ENCODE data around the gene TCEAL4. TPM values are rescaled to one million over a fixed set of nuclear protein-coding genes. Genes with fewer than 3 reads are reported as not detected.
A peak's percentile ranks its signal among the peaks of the same experiment; 100 is the strongest.

Gene TCEAL4
- total and polyA plus RNA-seq, 4 donors = 97.2 to 1,452 (median 611) TPM

DNA sequence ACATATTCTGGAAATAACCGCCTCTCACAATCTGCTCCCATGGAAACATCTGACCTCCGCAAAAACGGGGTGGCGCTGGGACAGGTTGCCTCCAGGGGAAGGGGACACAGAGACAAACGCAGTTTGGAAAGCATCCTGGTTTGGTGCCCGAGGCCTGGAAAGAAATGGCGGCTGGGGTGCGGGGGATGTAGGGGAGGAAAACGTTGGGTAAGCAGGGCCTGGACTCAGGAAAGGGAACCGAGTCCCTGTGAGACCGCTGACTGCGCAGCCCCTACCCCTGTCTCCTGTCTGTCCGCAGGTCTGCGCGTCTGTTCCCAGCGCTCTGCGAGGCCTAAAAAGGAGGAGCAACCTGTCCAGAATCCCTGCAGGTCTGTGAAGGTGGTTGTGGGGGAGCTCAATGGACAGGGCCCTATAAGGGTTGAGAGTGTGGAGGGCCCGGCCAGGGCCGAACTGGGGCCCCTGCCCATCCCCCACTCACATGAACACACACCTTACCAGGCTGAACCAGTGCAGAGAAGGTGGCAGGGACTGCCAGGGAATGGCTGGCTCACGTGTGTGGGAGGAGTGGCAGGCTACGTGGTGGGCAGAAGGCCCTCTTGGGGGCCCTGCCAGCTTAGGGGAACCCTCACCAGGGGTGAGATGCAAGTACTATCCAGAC lies 23.1 kb downstream of the TCEAL4 start:
- intact Hi-C loops (cut with DNase I) = no loop called here
- Histone ChIP-seq H3K27ac (ENCODE audit: low read depth in 1 of 2, low read length in 2 of 2) (peak overlapping the region; percentile 36 to 90), H3K4me3 (ENCODE audit: low read length in 2 of 2) (peak overlapping the region; percentile 36 to 51), H3K27me3 (ENCODE audit: control insufficient read depth in 1 of 2, insufficient read depth in 2 of 2, low read length in 1 of 2) (no peaks in the 10 kb centered on the region), H3K4me1 (ENCODE audit: control insufficient read depth in 1 of 2, insufficient read depth in 2 of 2, low read length in 2 of 2) (no peaks in the 10 kb centered on the region), H3K36me3 (ENCODE audit: control insufficient read depth in 1 of 2, insufficient read depth in 2 of 2, low read length in 1 of 2) (no peaks in the 10 kb centered on the region), H3K9me3 (ENCODE audit: control insufficient read depth, low read length) (no peaks in the 10 kb centered on the region)
- DNase-seq (peak in 1 of 2 donors; percentile 58), ATAC-seq (ENCODE audit: low FRiP score) (peak; percentile 56)
- 4 to 13% methylated on average over 21 of the region's 21 CpGs for WGBS, 2 donors

DNA sequence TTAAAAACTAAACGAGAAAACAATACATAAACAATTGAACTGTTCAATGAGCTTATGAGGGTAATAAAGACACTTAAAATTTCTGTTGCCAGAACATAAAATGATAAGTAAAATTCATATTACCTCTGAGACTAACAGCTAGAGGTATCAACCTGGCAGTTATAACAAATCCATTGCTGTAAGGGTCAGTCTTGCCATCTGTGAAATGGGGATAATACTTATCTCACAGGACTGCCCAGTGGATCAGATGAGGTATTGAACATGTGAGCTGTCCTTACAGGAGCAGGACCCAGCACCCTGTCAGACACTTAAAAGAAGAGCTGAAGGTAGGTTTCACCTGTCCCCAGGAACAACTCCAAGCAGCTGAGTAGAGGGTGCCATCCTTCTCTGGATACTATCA lies 25.0 kb downstream of the TCEAL4 start:
- Histone ChIP-seq H3K27me3 (ENCODE audit: control insufficient read depth in 1 of 2, insufficient read depth in 2 of 2, low read length in 1 of 2) (no peaks in the 10 kb centered on the region), H3K4me1 (ENCODE audit: control insufficient read depth in 1 of 2, insufficient read depth in 2 of 2, low read length in 2 of 2) (no peaks in the 10 kb centered on the region), H3K4me3 (ENCODE audit: low read length in 2 of 2) (no peak overlapping the region), H3K9me3 (ENCODE audit: control insufficient read depth, low read length) (no peaks in the 10 kb centered on the region), H3K27ac (ENCODE audit: low read depth in 1 of 2, low read length in 2 of 2) (peak overlapping the region in 1 of 2 donors; percentile 36), H3K36me3 (ENCODE audit: control insufficient read depth in 1 of 2, insufficient read depth in 2 of 2, low read length in 1 of 2) (no peaks in the 10 kb centered on the region)
- 58 to 80% methylated on average over 1 of the region's 1 CpG for WGBS, 2 donors
- intact Hi-C loops (cut with DNase I) = no loop called here
- DNase-seq (no peak), ATAC-seq (ENCODE audit: low FRiP score) (no peak)

DNA sequence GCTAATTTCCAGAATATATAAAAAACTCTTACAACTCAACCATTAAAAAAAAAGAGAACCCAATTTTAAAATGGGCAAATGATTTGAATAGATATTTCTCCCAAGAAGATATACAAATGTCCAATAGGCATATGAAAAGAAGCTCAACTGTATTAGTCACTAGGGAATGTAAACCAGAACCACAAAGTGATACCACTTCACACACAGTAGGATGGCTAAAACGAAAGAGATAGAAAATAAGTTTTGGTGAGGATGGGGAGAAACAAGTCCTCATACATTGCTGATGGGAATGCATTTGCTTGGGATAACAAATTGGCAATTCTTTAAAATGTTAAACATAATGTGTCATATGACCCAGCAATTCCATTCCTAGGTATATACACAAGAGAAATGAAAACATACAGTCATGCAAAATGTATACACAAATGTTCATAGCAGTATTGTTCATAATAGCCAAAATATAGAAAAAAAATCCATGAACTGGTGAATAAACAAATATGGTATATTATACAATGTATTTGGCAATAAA lies 28.1 kb downstream of the TCEAL4 start:
- no peak overlapping the region for H3K4me3 ChIP-seq (ENCODE audit: low read length in 2 of 2)
- ATAC-seq (ENCODE audit: low FRiP score) (no peak), DNase-seq (no peak)
- H3K9me3 ChIP-seq (ENCODE audit: control insufficient read depth, low read length) = no peaks in the 10 kb centered on the region
- WGBS, 2 donors = 51 to 80% methylated on average over 1 of the region's 1 CpG
- no peaks in the 10 kb centered on the region for H3K27me3 ChIP-seq (ENCODE audit: control insufficient read depth in 1 of 2, insufficient read depth in 2 of 2, low read length in 1 of 2)
- H3K27ac ChIP-seq (ENCODE audit: low read depth in 1 of 2, low read length in 2 of 2) = no peak overlapping the region
- H3K36me3 ChIP-seq (ENCODE audit: control insufficient read depth in 1 of 2, insufficient read depth in 2 of 2, low read length in 1 of 2) = no peaks in the 10 kb centered on the region
- no peaks in the 10 kb centered on the region for H3K4me1 ChIP-seq (ENCODE audit: control insufficient read depth in 1 of 2, insufficient read depth in 2 of 2, low read length in 2 of 2)
- intact Hi-C loops (cut with DNase I) = no loop called here

DNA sequence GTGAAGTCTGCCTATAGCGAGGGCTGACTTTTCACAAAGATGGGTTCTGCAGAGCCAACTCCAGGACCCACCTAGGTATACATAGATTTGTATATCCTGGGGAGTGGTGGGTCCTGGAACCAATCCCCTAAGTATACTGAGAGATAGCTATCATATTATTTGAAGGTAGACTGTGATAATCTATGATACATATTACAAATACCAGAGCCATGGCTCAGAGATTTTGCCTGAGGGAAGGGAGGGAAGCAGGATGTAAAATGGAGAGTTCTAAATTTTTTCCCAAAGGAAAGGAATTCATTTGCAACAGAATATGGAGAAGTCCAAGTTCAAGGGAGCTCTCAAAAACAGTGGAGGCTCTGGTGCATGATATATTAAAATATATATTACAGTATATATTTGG lies 29.7 kb downstream of the TCEAL4 start:
- WGBS, 2 donors = 79 to 96% methylated on average over 1 of the region's 1 CpG
- no peak for DNase-seq
- ATAC-seq (ENCODE audit: low FRiP score) = no peak
- H3K9me3 ChIP-seq (ENCODE audit: control insufficient read depth, low read length) = no peaks in the 10 kb centered on the region
- H3K27me3 ChIP-seq (ENCODE audit: control insufficient read depth in 1 of 2, insufficient read depth in 2 of 2, low read length in 1 of 2) = no peaks in the 10 kb centered on the region
- H3K36me3 ChIP-seq (ENCODE audit: control insufficient read depth in 1 of 2, insufficient read depth in 2 of 2, low read length in 1 of 2) = no peaks in the 10 kb centered on the region
- H3K4me3 ChIP-seq (ENCODE audit: low read length in 2 of 2) = no peak overlapping the region
- no peaks in the 10 kb centered on the region for H3K4me1 ChIP-seq (ENCODE audit: control insufficient read depth in 1 of 2, insufficient read depth in 2 of 2, low read length in 2 of 2)
- no peak overlapping the region for H3K27ac ChIP-seq (ENCODE audit: low read depth in 1 of 2, low read length in 2 of 2)
- intact Hi-C loops (cut with DNase I) = no loop called here

DNA sequence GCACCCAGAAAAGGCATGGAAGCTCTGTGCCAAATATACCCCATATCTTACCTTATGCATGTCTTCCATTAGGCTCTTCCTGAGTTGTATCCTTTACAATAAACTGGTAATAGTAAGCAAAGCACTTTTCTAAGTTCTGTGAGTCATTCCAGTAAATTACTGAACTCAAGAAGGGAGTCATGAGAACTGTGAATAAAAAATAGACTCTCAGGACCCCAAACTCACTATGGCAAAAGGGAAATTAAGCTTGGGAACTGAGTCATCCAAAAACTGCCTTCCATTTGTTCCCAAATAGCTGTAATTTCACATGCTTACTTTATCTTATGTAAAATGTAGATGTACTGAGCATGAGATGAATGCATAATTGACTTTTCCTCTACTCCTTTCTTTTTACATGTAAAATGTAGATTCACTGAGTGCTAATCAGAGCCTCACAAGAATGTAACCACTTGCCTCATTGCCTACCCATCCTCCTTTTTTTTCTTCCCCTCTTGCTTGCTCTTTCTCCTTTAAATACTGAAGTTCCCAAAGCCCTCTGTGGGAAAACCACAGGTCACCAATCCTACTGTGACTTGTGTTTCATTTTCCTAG lies 30.6 kb downstream of the TCEAL4 start:
- ATAC-seq (ENCODE audit: low FRiP score) = no peak
- Histone ChIP-seq H3K9me3 (ENCODE audit: control insufficient read depth, low read length) (no peaks in the 10 kb centered on the region), H3K4me1 (ENCODE audit: control insufficient read depth in 1 of 2, insufficient read depth in 2 of 2, low read length in 2 of 2) (no peaks in the 10 kb centered on the region), H3K27me3 (ENCODE audit: control insufficient read depth in 1 of 2, insufficient read depth in 2 of 2, low read length in 1 of 2) (no peaks in the 10 kb centered on the region), H3K36me3 (ENCODE audit: control insufficient read depth in 1 of 2, insufficient read depth in 2 of 2, low read length in 1 of 2) (no peaks in the 10 kb centered on the region), H3K4me3 (ENCODE audit: low read length in 2 of 2) (no peak overlapping the region), H3K27ac (ENCODE audit: low read depth in 1 of 2, low read length in 2 of 2) (no peak overlapping the region)
- DNase-seq = no peak
- intact Hi-C loops (cut with DNase I) = no loop called here

DNA sequence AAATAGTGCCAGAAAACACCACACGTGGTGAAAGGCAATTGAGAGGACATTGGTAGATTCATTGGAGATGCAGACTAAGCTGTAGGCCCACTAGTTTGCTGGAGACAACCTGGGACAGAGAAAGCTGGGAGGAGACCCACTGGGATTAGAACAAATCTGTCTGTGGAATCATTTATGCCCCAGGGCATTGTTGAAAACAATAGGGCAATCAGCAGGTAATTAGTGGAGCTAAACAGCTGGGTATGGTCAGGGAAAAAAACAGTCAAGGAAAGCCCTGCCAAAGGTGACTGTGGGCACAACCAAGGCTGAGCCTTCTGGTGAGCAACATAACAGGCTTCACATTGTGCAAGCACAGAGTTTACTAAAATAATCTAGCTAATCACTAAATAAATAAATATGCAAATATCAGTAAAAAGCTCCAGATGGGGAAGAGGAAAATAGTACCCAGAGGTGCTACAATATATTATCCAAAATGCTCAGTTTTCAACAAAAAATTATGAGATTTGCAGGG lies 31.4 kb downstream of the TCEAL4 start:
- no peaks in the 10 kb centered on the region for H3K27me3 ChIP-seq (ENCODE audit: control insufficient read depth in 1 of 2, insufficient read depth in 2 of 2, low read length in 1 of 2)
- ATAC-seq (ENCODE audit: low FRiP score) = no peak
- H3K9me3 ChIP-seq (ENCODE audit: control insufficient read depth, low read length) = no peaks in the 10 kb centered on the region
- H3K4me3 ChIP-seq (ENCODE audit: low read length in 2 of 2) = no peak overlapping the region
- H3K36me3 ChIP-seq (ENCODE audit: control insufficient read depth in 1 of 2, insufficient read depth in 2 of 2, low read length in 1 of 2) = no peaks in the 10 kb centered on the region
- DNase-seq = no peak
- no peaks in the 10 kb centered on the region for H3K4me1 ChIP-seq (ENCODE audit: control insufficient read depth in 1 of 2, insufficient read depth in 2 of 2, low read length in 2 of 2)
- intact Hi-C loops (cut with DNase I) = no loop called here
- WGBS, 2 donors = 23 to 37% methylated on average over 1 of the region's 1 CpG
- H3K27ac ChIP-seq (ENCODE audit: low read depth in 1 of 2, low read length in 2 of 2) = no peak overlapping the region

DNA sequence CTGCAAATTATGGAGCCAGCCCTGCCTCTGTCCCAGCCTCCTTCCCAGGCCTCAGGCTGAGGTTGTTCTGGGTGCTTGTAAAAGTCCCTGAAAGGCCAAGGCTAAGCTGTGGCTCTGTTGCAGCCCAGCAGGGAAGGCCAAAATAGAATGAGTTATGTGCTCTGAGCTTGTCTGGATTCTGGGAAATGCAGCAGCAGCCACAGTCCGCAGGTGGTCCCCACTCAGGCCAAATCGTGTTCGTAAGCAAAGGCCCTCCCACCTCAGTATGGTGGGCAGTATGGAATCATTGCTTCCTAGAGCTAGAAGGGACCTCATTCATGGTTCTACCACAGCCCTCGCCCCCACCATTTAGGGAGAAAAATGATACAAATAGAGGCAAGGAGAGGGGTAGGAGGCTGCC lies 38.8 kb downstream of the TCEAL4 start:
- DNase-seq (no peak), ATAC-seq (ENCODE audit: low FRiP score) (peak; percentile 8)

DNA sequence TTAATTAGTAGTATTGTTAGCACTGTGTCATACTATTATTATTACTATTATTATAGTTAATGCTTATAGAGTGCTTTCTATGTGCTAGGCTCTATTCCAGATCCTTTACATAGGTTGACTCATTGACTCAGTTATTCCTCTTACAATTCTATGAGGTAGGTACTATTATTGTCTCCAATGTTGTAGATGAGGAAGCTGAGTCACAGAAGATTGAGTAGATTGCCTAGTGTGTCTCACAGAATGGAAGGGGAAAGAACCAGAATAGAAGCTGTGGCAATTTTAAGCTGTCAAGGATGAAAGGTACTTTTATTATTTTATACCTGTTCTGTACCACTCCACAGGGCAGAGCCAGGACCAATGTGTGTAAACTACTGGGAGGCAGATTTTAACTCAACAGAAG lies 41.5 kb downstream of the TCEAL4 start:
- Histone ChIP-seq H3K27ac (ENCODE audit: low read depth in 1 of 2, low read length in 2 of 2) (no peak overlapping the region), H3K4me3 (ENCODE audit: low read length in 2 of 2) (no peak overlapping the region), H3K4me1 (ENCODE audit: control insufficient read depth in 1 of 2, insufficient read depth in 2 of 2, low read length in 2 of 2) (no peaks in the 10 kb centered on the region), H3K36me3 (ENCODE audit: control insufficient read depth in 1 of 2, insufficient read depth in 2 of 2, low read length in 1 of 2) (no peaks in the 10 kb centered on the region), H3K27me3 (ENCODE audit: control insufficient read depth in 1 of 2, insufficient read depth in 2 of 2, low read length in 1 of 2) (no peaks in the 10 kb centered on the region), H3K9me3 (ENCODE audit: control insufficient read depth, low read length) (no peaks in the 10 kb centered on the region)
- ATAC-seq (ENCODE audit: low FRiP score) (no peak), DNase-seq (no peak)
- intact Hi-C loops (cut with DNase I) = loop anchor here (5.0 kb wide), 1 partner anchor 55 kb away; no protein-coding TSS in a partner anchor

More for the DNA sequence above, 38.8 kb downstream of the TCEAL4 start:
- Histone ChIP-seq H3K36me3 (ENCODE audit: control insufficient read depth in 1 of 2, insufficient read depth in 2 of 2, low read length in 1 of 2) (no peaks in the 10 kb centered on the region), H3K27me3 (ENCODE audit: control insufficient read depth in 1 of 2, insufficient read depth in 2 of 2, low read length in 1 of 2) (no peaks in the 10 kb centered on the region), H3K27ac (ENCODE audit: low read depth in 1 of 2, low read length in 2 of 2) (peak overlapping the region in 1 of 2 donors; percentile 13), H3K4me3 (ENCODE audit: low read length in 2 of 2) (no peak overlapping the region), H3K4me1 (ENCODE audit: control insufficient read depth in 1 of 2, insufficient read depth in 2 of 2, low read length in 2 of 2) (no peaks in the 10 kb centered on the region), H3K9me3 (ENCODE audit: control insufficient read depth, low read length) (no peaks in the 10 kb centered on the region)
- 32 to 44% methylated on average over 4 of the region's 4 CpGs for WGBS, 2 donors
- intact Hi-C loops (cut with DNase I) = no loop called here

Data from aorta (tissue), 5 donors.